ENCODE data around the gene OR2S2.
"Not testable (repeated sequence)": the region's sequence is repeated elsewhere in the genome, so short reads cannot be mapped to it uniquely, and the experiment has no call there.

The OR2S2 gene

GRCh38 chr9:35920051-35920620, 37.8 kb downstream of the OR2S2 start:
- Histone ChIP-seq H3K9me3 (ENCODE audit: low read depth, low read length) (no peaks in the 10 kb centered on the region), H3K9ac (ENCODE audit: insufficient read length) (no peak overlapping the region), H3K4me3 (no peak overlapping the region), H3K36me3 (ENCODE audit: insufficient read depth, low read length) (no peaks in the 10 kb centered on the region), H3K27ac (no peak overlapping the region)
- TF ChIP-seq EZH2 (IDR thresholded peaks at IDR 0.05) = no peak
- TF ChIP-seq FOXP2 (optimal IDR thresholded peaks at IDR 0.05; ENCODE audit: control extremely low read depth, extremely low read length, insufficient read depth) = no peak
- no peak for TF ChIP-seq POLR2AphosphoS5 (IDR thresholded peaks at IDR 0.05; ENCODE audit: borderline replicate concordance, low read depth, low read length)
- DNase-seq (ENCODE audit: low read depth, low spot score) = no peak

- TF ChIP-seq FOXP2 (optimal IDR thresholded peaks at IDR 0.05; ENCODE audit: control extremely low read depth, extremely low read length, insufficient read depth) = no peak
- no peak for TF ChIP-seq EZH2 (IDR thresholded peaks at IDR 0.05)
- no peak for TF ChIP-seq POLR2AphosphoS5 (IDR thresholded peaks at IDR 0.05; ENCODE audit: borderline replicate concordance, low read depth, low read length)
- Histone ChIP-seq H3K27ac (no peak overlapping the region), H3K4me3 (no peak overlapping the region), H3K9me3 (ENCODE audit: low read depth, low read length) (no peaks in the 10 kb centered on the region), H3K9ac (ENCODE audit: insufficient read length) (no peak overlapping the region), H3K36me3 (ENCODE audit: insufficient read depth, low read length) (no peaks in the 10 kb centered on the region)
- DNase-seq (ENCODE audit: low read depth, low spot score) = no peak
These were observed 38.5 kb downstream of the OR2S2 start for GRCh38 chr9:35919212-35920008.

- Histone ChIP-seq H3K9me3 (ENCODE audit: low read depth, low read length) (no peaks in the 10 kb centered on the region), H3K9ac (ENCODE audit: insufficient read length) (no peak overlapping the region), H3K4me3 (no peak overlapping the region), H3K27ac (no peak overlapping the region), H3K36me3 (ENCODE audit: insufficient read depth, low read length) (no peaks in the 10 kb centered on the region)
- TF ChIP-seq EZH2 (IDR thresholded peaks at IDR 0.05) (no peak), FOXP2 (optimal IDR thresholded peaks at IDR 0.05; ENCODE audit: control extremely low read depth, extremely low read length, insufficient read depth) (no peak), POLR2AphosphoS5 (IDR thresholded peaks at IDR 0.05; ENCODE audit: borderline replicate concordance, low read depth, low read length) (no peak)
- DNase-seq (ENCODE audit: low read depth, low spot score) = no peak
These were observed 39.2 kb downstream of the OR2S2 start for GRCh38 chr9:35918780-35919179.

GRCh38 chr9:35917261-35917660, 40.7 kb downstream of the OR2S2 start:
- H3K36me3 ChIP-seq (ENCODE audit: insufficient read depth, low read length) = no peaks in the 10 kb centered on the region
- H3K9ac ChIP-seq (ENCODE audit: insufficient read length) = no peak overlapping the region
- no peak for DNase-seq (ENCODE audit: low read depth, low spot score)
- TF ChIP-seq POLR2AphosphoS5 (IDR thresholded peaks at IDR 0.05; ENCODE audit: borderline replicate concordance, low read depth, low read length) (no peak), EZH2 (IDR thresholded peaks at IDR 0.05) (no peak), FOXP2 (optimal IDR thresholded peaks at IDR 0.05; ENCODE audit: control extremely low read depth, extremely low read length, insufficient read depth) (no peak)
- H3K9me3 ChIP-seq (ENCODE audit: low read depth, low read length) = no peaks in the 10 kb centered on the region
- H3K4me3 ChIP-seq = no peak overlapping the region
- H3K27ac ChIP-seq = no peak overlapping the region

- H3K9ac ChIP-seq (ENCODE audit: insufficient read length) = no peak overlapping the region
- TF ChIP-seq EZH2 (IDR thresholded peaks at IDR 0.05) (no peak), POLR2AphosphoS5 (IDR thresholded peaks at IDR 0.05; ENCODE audit: borderline replicate concordance, low read depth, low read length) (no peak), FOXP2 (optimal IDR thresholded peaks at IDR 0.05; ENCODE audit: control extremely low read depth, extremely low read length, insufficient read depth) (no peak)
- no peak overlapping the region for H3K4me3 ChIP-seq
- H3K9me3 ChIP-seq (ENCODE audit: low read depth, low read length) = no peaks in the 10 kb centered on the region
- no peak overlapping the region for H3K27ac ChIP-seq
- no peaks in the 10 kb centered on the region for H3K36me3 ChIP-seq (ENCODE audit: insufficient read depth, low read length)
- no peak for DNase-seq (ENCODE audit: low read depth, low spot score)
These were observed 42.2 kb downstream of the OR2S2 start for GRCh38 chr9:35915681-35916294.

GRCh38 chr9:35914301-35914807, 43.6 kb downstream of the OR2S2 start:
- no peaks in the 10 kb centered on the region for H3K36me3 ChIP-seq (ENCODE audit: insufficient read depth, low read length)
- H3K9me3 ChIP-seq (ENCODE audit: low read depth, low read length) = no peaks in the 10 kb centered on the region
- TF ChIP-seq POLR2AphosphoS5 (IDR thresholded peaks at IDR 0.05; ENCODE audit: borderline replicate concordance, low read depth, low read length) (no peak), EZH2 (IDR thresholded peaks at IDR 0.05) (no peak), FOXP2 (optimal IDR thresholded peaks at IDR 0.05; ENCODE audit: control extremely low read depth, extremely low read length, insufficient read depth) (no peak)
- DNase-seq (ENCODE audit: low read depth, low spot score) = peak; percentile 12
- no peak overlapping the region for H3K9ac ChIP-seq (ENCODE audit: insufficient read length)
- no peak overlapping the region for H3K27ac ChIP-seq
- no peak overlapping the region for H3K4me3 ChIP-seq

GRCh38 chr9:35913429-35913828, 44.5 kb downstream of the OR2S2 start:
- H3K9me3 ChIP-seq (ENCODE audit: low read depth, low read length); H3K9ac ChIP-seq (ENCODE audit: insufficient read length); H3K27ac ChIP-seq; H3K36me3 ChIP-seq (ENCODE audit: insufficient read depth, low read length); H3K4me3 ChIP-seq; DNase-seq (ENCODE audit: low read depth, low spot score): not testable (repeated sequence)

GRCh38 chr9:35912791-35913400, 45.1 kb downstream of the OR2S2 start:
- Histone ChIP-seq H3K9me3 (ENCODE audit: low read depth, low read length) (no peaks in the 10 kb centered on the region), H3K9ac (ENCODE audit: insufficient read length) (no peak overlapping the region), H3K27ac (no peak overlapping the region), H3K4me3 (no peak overlapping the region), H3K36me3 (ENCODE audit: insufficient read depth, low read length) (no peaks in the 10 kb centered on the region)
- TF ChIP-seq EZH2 (IDR thresholded peaks at IDR 0.05) = no peak
- no peak for TF ChIP-seq POLR2AphosphoS5 (IDR thresholded peaks at IDR 0.05; ENCODE audit: borderline replicate concordance, low read depth, low read length)
- TF ChIP-seq FOXP2 (optimal IDR thresholded peaks at IDR 0.05; ENCODE audit: control extremely low read depth, extremely low read length, insufficient read depth) = no peak
- no peak for DNase-seq (ENCODE audit: low read depth, low spot score)

Data from SK-N-MC (cell line).